Stimulated activated CD4-positive, alpha-beta T cell treated with anti-CD3 and anti-CD28 coated beads, Interleukin-1b, Interleukin-23, amount 100 ng/mL, for 48 hours (primary cell): ENCODE results near the gene DENND2D.

Experiments
- DNase-seq: peaks from one replicate; pipeline ENCODE4 v3.0.0-alpha.2; 2020

The DENND2D gene

GRCh38 chr1:111164151-111164550 is 36.3 kb downstream of the DENND2D start:
- DNase-seq: no peak

DNA sequence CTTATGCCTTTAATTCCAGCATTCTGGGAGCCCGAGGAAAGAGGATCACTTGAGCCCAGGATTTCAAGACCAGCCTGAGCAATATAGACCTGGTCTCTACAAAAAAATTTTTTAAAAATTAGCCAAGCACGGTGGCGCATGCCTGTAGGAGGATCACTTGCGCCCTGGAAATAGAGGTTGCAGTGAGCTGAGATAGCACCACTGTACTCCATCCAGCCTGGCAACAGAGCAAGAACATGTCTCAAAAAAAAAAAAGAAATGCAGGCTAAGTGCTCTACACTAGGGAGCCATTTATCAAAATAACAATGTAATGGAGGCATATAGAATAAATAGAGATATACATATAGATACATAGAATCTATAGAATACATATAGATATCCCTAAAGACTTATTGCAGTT is 37.1 kb downstream of the DENND2D start:
- DNase-seq: no peak

DNA sequence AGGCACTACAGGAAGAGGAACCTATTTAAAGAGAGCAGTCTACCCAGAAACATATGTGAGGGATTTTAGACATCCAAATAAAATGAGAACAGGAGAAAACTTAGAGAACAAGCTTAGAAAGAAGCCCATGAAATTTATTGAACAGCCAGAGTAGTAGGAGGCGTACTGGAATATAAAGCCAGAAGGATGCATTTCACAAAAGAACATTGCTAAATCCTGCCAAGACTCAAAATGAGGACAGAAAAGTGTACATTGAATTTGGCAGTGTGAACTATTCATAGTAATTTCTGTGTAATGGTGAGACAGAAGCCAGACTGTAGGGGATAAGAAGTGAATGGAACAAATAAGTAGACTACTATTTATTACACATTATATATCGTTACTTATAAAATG is 38.0 kb downstream of the DENND2D start:
- no peak for DNase-seq

DNA sequence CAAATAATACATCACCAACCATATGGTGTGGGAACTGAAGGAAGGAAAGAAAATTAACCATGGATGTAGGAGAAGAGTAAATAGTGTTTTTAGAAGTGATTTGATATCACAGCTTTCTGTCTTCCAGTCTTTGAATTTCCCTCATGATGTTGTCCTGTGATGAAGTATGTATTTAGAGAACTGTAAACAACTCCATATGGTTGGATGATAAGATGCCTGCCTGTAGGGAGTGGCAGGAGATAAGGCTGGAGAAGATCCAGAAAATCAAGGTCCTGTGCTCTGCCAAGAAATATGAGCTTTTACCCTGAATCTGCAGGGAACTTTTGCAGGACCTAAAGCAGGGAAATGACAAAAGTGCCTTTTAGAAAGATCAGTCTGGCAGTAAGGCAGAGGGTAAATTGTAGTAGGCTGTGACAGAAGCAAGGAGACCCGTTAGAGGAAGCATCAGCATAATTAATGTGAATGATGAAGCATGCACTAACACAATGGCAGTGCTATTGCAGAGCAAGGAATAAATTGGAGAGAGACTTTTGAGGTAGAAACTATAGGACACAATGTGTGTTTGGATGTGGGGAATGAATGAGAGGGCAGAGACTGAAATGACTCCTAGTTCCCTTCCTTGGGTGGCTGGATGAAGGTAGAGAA is 38.5 kb downstream of the DENND2D start:
- no peak for DNase-seq

GRCh38 chr1:111157431-111157830 is 43.0 kb downstream of the DENND2D start:
- no peak for DNase-seq

- no peak for DNase-seq
Observed at GRCh38 chr1:111154021-111154999, 46.1 kb downstream of the DENND2D start.

DNA sequence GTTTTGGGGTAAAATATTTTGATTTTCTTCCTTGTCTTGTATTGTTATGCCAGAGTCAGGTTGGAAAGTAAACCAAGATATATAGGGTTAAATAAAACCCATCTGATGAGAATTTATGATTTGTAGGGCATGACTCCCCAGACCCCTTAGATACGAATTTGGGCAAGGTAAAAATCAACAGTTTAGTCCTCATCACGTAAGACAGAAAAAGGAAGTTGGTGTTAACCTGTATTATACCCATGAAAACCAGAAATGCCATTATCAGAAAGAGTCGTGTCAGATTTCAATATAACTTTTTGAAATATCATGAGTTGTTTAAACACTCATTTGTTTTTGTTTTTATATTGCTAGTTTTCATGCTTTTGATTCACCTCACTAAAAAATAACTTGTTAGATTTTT is 48.6 kb downstream of the DENND2D start:
- DNase-seq: no peak

- no peak for DNase-seq
Observed at GRCh38 chr1:111148376-111148881, 52.0 kb downstream of the DENND2D start.

- no peak for DNase-seq
Observed at GRCh38 chr1:111147948-111148347, 52.5 kb downstream of the DENND2D start.

DNA sequence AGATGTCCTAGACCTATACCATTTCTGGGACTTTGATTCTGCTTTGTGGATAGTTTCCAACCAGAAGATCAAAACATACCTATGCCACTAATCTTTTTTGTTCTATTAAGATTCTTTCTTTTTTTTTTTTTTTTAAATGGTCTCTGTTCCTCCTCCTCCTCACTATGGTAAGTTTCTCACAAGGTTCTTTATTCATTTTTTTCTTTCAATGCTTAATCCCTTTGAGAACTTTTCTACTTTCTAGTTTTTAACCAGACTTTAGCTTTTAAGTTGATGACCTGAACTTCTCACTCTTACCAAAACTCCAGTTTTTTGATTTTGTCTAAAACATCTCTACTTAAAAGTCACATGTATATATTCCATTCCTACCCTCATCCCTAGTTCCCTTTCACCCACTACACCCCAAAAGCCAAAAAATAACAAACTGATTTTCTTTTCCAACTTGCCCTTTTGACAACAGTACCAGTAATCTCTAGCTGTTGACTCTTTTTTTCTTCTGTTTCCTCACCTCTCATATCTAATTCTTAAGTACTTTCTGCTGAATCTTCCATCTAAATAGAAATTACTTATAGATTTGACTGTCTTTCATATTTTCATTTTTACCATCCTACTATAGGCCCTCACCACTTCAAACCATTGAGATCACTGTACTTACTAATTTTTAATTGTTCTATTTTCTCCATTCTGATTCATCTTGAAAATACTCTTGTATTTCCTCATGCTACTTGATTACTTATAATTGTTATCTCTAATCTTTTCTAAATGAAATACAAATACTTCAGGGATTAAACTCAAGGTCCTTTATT is 54.3 kb downstream of the DENND2D start:
- no peak for DNase-seq

- no peak for DNase-seq
Observed at GRCh38 chr1:111145542-111145941, 54.9 kb downstream of the DENND2D start.

DNA sequence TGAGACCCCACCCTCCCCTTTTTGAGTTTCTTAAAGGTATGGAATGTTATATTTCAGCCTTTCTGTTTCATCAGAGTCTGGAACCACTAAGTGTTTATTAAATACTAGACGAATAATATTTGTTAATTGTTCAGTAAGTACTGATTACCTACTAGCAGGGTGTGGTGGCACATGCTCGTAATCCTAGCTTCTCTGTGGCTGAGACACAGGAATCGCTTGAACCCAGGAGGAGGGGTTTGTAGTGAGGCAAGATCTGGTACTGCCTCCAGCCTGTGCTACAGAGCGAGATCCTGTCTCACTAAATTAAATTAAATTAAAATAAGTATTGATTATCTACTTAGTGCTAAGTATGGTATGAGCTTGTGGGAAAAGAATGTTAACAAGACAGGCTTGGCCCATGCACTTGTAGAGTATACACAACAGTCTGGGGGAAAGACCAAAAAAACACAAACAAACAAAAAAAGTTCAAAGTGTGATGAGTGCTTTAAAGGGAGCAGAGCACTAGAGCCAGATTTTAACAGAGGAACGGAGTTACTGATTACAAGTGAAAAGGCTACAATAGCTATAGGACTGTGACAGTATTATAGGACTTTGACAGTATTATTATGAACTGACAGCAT is 58.0 kb downstream of the DENND2D start:
- DNase-seq: no peak

DNA sequence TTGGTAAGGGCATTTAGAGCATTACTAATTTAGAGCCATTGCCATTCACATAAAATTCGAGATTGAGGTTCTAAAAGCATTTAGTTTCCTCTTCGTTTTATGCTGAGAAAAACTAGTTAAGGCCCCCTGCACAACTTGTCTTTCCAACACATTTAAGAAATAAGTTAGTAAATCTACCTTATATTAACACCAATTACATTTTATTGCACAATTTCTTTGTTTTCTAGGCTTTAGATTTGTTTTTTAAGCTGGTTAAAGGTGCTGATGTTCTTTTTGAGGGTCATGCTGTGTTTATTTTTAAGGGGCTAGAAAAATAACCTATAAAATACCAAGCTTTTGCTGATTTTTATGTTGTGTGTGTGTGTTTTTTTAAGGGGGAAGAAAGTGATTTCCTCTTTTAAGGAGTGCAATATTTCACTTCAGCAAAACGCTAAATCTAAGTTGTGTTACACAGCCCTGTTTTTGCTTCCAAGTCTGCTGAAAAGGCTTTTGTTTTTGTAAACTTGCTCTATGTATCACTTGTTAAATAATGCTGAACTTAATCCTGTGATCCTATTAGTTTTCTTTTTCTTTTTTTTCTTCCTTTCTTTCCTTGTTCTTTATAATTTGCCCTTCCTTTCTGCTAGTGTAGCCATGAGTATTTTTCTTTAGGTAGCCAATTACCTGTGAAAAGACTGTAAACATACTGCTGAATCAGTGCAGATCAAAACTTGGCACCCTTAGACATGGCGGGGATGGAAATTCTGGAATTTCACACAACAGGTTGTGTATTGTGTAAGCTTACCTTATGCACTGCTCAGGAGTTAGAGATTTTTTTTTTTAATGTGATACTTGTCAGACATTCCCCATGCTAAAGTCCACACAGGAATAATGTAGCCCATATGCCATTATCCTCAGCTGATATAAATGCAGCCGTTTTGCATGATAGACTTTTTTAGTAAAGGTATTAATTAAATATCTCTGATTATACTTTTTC is 58.9 kb downstream of the DENND2D start:
- DNase-seq: no peak

DNA sequence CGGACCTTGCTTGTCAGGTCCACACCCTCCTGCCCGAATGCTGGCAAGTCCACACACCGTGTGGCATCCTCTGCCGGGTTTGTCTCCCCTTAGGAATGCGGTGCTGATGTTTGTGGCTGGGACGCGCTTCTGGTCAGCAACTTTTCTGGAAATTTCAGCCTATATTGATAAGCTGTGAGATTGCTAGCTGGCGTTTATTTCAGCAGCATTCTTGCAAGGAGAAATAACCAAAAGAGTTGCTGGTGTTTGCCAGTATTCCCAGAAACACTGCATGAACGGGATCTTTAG is 59.8 kb downstream of the DENND2D start:
- no peak for DNase-seq

- DNase-seq: peak; percentile 90
Observed at GRCh38 chr1:111139956-111140679, 60.3 kb downstream of the DENND2D start, which contains the start of the genes CEPT1 and DRAM2. TSS of gene CEPT1 (plus strand) at chr1:111140223. CDS start at chr1:111147715, 7,492 bp downstream. TSS of gene DRAM2 (minus strand) at chr1:111140093. CDS start at chr1:111131554, 8,539 bp downstream.

DNA sequence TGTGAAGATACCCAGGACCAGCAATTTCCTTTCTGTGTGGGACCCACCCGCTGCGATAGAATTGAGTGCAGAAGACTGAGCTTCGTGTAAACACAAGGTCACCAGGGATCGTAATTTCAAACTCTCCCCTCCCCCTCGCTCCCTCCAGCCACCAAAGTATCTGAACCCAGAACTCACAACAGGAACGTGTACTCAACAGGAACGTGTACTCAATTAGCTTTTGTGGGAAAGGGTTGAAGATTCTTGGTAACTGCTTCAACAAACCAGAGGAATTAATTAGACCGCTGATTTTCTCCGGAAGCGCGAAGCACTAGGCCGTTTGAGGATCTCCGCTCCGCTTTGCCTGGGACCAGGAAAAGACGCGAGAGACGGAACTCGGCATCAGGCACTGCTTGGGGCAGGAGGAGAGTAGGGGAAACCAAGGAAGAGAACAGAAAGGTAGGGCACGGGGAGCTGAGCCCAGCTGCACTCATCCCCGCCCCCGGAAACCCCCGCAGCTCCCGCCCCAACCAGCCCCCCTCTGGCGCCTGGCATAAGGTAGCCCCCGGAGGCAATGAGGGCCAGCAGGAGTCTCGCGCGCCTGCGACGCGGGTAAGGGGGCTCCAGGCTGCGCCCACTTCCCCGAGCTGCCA is 61.0 kb downstream of the DENND2D start:
- peak; percentile 44 for DNase-seq
